K562 (cell line): ENCODE data around the gene CYP46A1. TPM values are rescaled to one million over a fixed set of nuclear protein-coding genes. Genes with fewer than 3 reads are reported as not detected.

Source experiments
- BACH1 ChIP-seq: fragments of 200-800 bp; sonication (Bioruptor generic); IDR thresholded peaks from 2 replicates; pipeline ENCODE4 v1.6.1; 2016; ENCODE audit warnings: missing genetic modification characterization, missing compliant biosample characterization
- DNMT1 ChIP-seq: fragments of 450-650 bp; IDR thresholded peaks from 2 replicates; pipeline ENCODE4 v1.6.1; 2016; ENCODE audit warnings: antibody characterized with exemption, mild to moderate bottlenecking
- FOXM1 ChIP-seq, 2 experiments: fragments of 450-650 bp in 1 of 2; sonication (generic) in 1 of 2; formaldehyde crosslinking in 1 of 2; IDR thresholded peaks; 2 replicates each; pipeline versions ENCODE4 v1.6.1 to v1.9.0; 2017 to 2022; ENCODE audit warnings: low read depth in 2 of 2, mild to moderate bottlenecking in 2 of 2, missing genetic modification reagents in 1 of 2, moderate library complexity in 1 of 2
- ILK ChIP-seq: fragments of 450-650 bp; IDR thresholded peaks from 2 replicates; pipeline ENCODE4 v1.6.1; 2016; ENCODE audit warnings: missing genetic modification characterization, low read depth, mild to moderate bottlenecking, missing compliant biosample characterization, moderate library complexity, borderline replicate concordance
- NCOA1 ChIP-seq: fragments of 450-650 bp; IDR thresholded peaks from 2 replicates; pipeline ENCODE4 v1.6.1; 2016; ENCODE audit warnings: low read depth
- NFRKB ChIP-seq: fragments of 450-650 bp; IDR thresholded peaks from 2 replicates; pipeline ENCODE4 v1.6.1; 2016; ENCODE audit warnings: low read depth
- PYGO2 ChIP-seq: fragments of 450-650 bp; IDR thresholded peaks from 2 replicates; pipeline ENCODE4 v1.6.1; 2016; ENCODE audit warnings: mild to moderate bottlenecking, missing genetic modification characterization, moderate library complexity, missing compliant biosample characterization
- REST ChIP-seq, 2 experiments: fragments of 450-650 bp; formaldehyde crosslinking in 1 of 2; IDR thresholded peaks; 2 replicates each; pipeline versions ENCODE4 v1.4.0 to v1.6.1; 2014 to 2020; ENCODE audit warnings: mild to moderate bottlenecking in 2 of 2, borderline replicate concordance in 1 of 2, low read depth in 1 of 2
- SNAPC5 ChIP-seq: fragments of 250-450 bp; sonication (Bioruptor Pico); IDR thresholded peaks from 2 replicates; pipeline ENCODE4 v1.8.0; 2021; ENCODE audit warnings: moderate library complexity, mild to moderate bottlenecking, inconsistent platforms
- THAP7 ChIP-seq: fragments of 250-450 bp; sonication (Bioruptor Pico); IDR thresholded peaks from 2 replicates; pipeline ENCODE4 v1.5.0; 2021
- ZMIZ1 ChIP-seq, 2 experiments: fragments of 150-350 bp in 1 of 2; IDR thresholded peaks; 2 replicates each; pipeline ENCODE4 v1.6.1; 2012 to 2016; ENCODE audit warnings: low read depth in 2 of 2, low read length in 2 of 2, mild to moderate bottlenecking in 1 of 2, moderate library complexity in 1 of 2
- ZNF146 ChIP-seq: IDR thresholded peaks from one replicate; pipeline ENCODE4 v1.6.1; 2018; ENCODE audit warnings: missing compliant biosample characterization; ENCODE audit not compliant: unreplicated experiment
- ZNF274 ChIP-seq: IDR thresholded peaks from 2 replicates; pipeline ENCODE4 v1.6.1; 2011; ENCODE audit warnings: low read depth, mild to moderate bottlenecking, low read length, moderate library complexity, borderline replicate concordance
- ZNF282 ChIP-seq: sonication (generic); formaldehyde crosslinking; IDR thresholded peaks from 2 replicates; pipeline ENCODE4 v1.8.1; 2023; ENCODE audit warnings: missing genetic modification reagents
- polyA plus RNA-seq, 8 experiments: library from polyadenylated mRNA; depleted of rRNA in 4 of 8; stranded (reverse) in 5 of 8; unstranded in 3 of 8; fragments of >200 nt; fragmentation: Nextera tagmentation in 2 of 8; fragmentation: Illumina TruSeq in 1 of 8; extraction: Ambion mirVana in 2 of 8; extraction: Trizol in 1 of 8; gene quantifications; 2 replicates each; pipeline versions ENCODE4 v1.2.1 to v1.2.3, GENCODE V29; 2011 to 2014; ENCODE audit warnings: inconsistent platforms in 1 of 8, missing spikeins in 1 of 8
- total RNA-seq, 7 experiments: library from RNA; depleted of rRNA in 6 of 7; stranded (reverse); fragments of >200 nt in 6 of 7; fragmentation: Illumina TruSeq in 2 of 7; extraction: Trizol in 2 of 7; gene quantifications; 2 replicates each; pipeline versions ENCODE4 v1.2.1 to v1.2.3, GENCODE V29; 2011 to 2021; ENCODE audit warnings: low replicate concordance in 1 of 7

Gene CYP46A1
- total and polyA plus RNA-seq, 9 of the 15 experiments (the other 6 are each of a cell fraction or from before 2014, with no cell fraction given) = not detected

- TF ChIP-seq ZNF146 (CRISPR knock-in tag) (no peak), ZNF282 (CRISPR knock-in tag) (no peak), REST (IDR thresholded peaks at IDR 0.05; ENCODE audit: borderline replicate concordance) (no peak), REST (CRISPR knock-in tag; IDR thresholded peaks at IDR 0.05; ENCODE audit: low read depth) (no peak), BACH1 (tag) (no peak), ZNF274 (no peak), ILK (no peak), PYGO2 (tag) (no peak), DNMT1 (no peak), FOXM1 (IDR thresholded peaks at IDR 0.05; ENCODE audit: low read depth) (no peak), FOXM1 (CRISPR knock-in tag; IDR thresholded peaks at IDR 0.05; ENCODE audit: low read depth) (no peak), NFRKB (no peak), NCOA1 (no peak), SNAPC5 (CRISPR knock-in tag) (no peak), THAP7 (no peak), ZMIZ1 (IDR thresholded peaks at IDR 0.05; ENCODE audit: low read depth in 2 of 2, low read length in 2 of 2) (no peak)
Measured at GRCh38 chr14:99683619-99684409, at the start of gene CYP46A1 (continued).
